ENCODE data around the gene PALM.
"Not testable (repeated sequence)": the region's sequence is repeated elsewhere in the genome, so short reads cannot be mapped to it uniquely, and the experiment has no call there.

The PALM gene

GRCh38 chr19:732148-733069 lies 23.7 kb downstream of the PALM start:
- no peak for DNase-seq (ENCODE audit: low spot score)

- no peak for DNase-seq (ENCODE audit: low spot score)
Measured at GRCh38 chr19:734716-735115, 26.0 kb downstream of the PALM start.

- DNase-seq (ENCODE audit: low spot score): no peak
Measured at GRCh38 chr19:736125-736524, 27.4 kb downstream of the PALM start.

- peak; percentile 35 for DNase-seq (ENCODE audit: low spot score)
Measured at GRCh38 chr19:737591-738093, 28.9 kb downstream of the PALM start.

- DNase-seq (ENCODE audit: low spot score): no peak
Measured at GRCh38 chr19:738509-739128, 29.9 kb downstream of the PALM start.

GRCh38 chr19:739998-740715 lies 31.4 kb downstream of the PALM start:
- DNase-seq (ENCODE audit: low spot score): no peak

- not testable (repeated sequence) for DNase-seq (ENCODE audit: low spot score)
Measured at GRCh38 chr19:740816-741505, 32.2 kb downstream of the PALM start.

- peak; percentile 62 for DNase-seq (ENCODE audit: low spot score)
Measured at GRCh38 chr19:741506-742131, 32.9 kb downstream of the PALM start.

GRCh38 chr19:742540-743075 lies 33.9 kb downstream of the PALM start:
- DNase-seq (ENCODE audit: low spot score): no peak

- DNase-seq (ENCODE audit: low spot score): no peak
Measured at GRCh38 chr19:743168-743687, 34.5 kb downstream of the PALM start.

- not testable (repeated sequence) for DNase-seq (ENCODE audit: low spot score)
Measured at GRCh38 chr19:745138-745537, 36.4 kb downstream of the PALM start.

GRCh38 chr19:746208-746819 lies 37.6 kb downstream of the PALM start:
- DNase-seq (ENCODE audit: low spot score): no peak

GRCh38 chr19:746956-747355 lies 38.2 kb downstream of the PALM start:
- DNase-seq (ENCODE audit: low spot score): no peak

- DNase-seq (ENCODE audit: low spot score): no peak
Measured at GRCh38 chr19:747432-748273, 38.9 kb downstream of the PALM start.

GRCh38 chr19:748274-748598 lies 39.5 kb downstream of the PALM start:
- DNase-seq (ENCODE audit: low spot score): no peak

- DNase-seq (ENCODE audit: low spot score): no peak
Measured at GRCh38 chr19:749811-750210, 41.1 kb downstream of the PALM start.

GRCh38 chr19:750640-751423 lies 42.1 kb downstream of the PALM start, which contains the start of gene MISP:
Gene MISP (plus strand): TSS chr19:751112. CDS start chr19:756947, 5,835 bp downstream.
- no peak for DNase-seq (ENCODE audit: low spot score)

- peak; percentile 86 for DNase-seq (ENCODE audit: low spot score)
Measured at GRCh38 chr19:751501-752341, 43.0 kb downstream of the PALM start.

Measured in RKO (cell line).